Measurements from ENCODE around the gene CDH15.
"Not testable (repeated sequence)": the region's sequence is repeated elsewhere in the genome, so short reads cannot be mapped to it uniquely, and the experiment has no call there.

Gene CDH15

GRCh38 chr16:89243664-89244063, 72.1 kb downstream of the CDH15 start:
- no peak for DNase-seq

- not testable (repeated sequence) for DNase-seq
Observed at GRCh38 chr16:89244264-89244663, 72.7 kb downstream of the CDH15 start.

DNA sequence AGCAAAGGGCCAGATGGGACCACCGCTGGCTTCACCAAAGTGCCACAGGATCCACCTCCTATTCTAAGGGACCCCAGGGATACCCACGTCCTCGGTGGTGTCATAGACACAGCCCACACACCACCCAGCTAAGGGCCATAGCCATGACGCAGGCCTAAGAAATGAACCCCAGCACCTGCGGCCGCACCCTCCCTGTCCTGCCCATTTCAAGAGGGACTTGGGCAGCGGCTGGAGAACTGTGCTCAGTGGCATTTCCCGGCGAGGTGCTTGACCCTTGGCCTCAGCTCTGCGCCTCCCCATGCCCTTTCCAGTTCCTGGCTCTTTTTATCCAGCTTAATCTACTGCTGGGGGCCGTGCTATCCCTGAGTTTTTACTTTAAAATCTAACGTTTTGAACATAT, 73.2 kb downstream of the CDH15 start:
- DNase-seq, result no peak

Data from DMS79 (cell line).